Lower lobe of right lung (tissue), 2 donors: Measurements from ENCODE around the gene PKHD1. TPM values are rescaled to one million over a fixed set of nuclear protein-coding genes. Genes with fewer than 3 reads are reported as not detected.

Source experiments
- ATAC-seq, 2 donors: fragments of 200-7000 bp; cut with Tn5 transposase; one replicate each; pipeline ENCODE4 v1.9.1; 2020 to 2022; ENCODE audit warnings: mild to moderate bottlenecking in 2 of 2, moderate library complexity in 2 of 2
- DNase-seq: peaks from one replicate; pipeline ENCODE4 v3.0.0-alpha.2; 2020
- H3K27ac ChIP-seq: fragments of 200-600 bp; one replicate; pipeline ENCODE4 v1.8.0; 2022
- H3K27me3 ChIP-seq: fragments of 200-600 bp; one replicate; pipeline ENCODE4 v1.8.0; 2022; ENCODE audit warnings: low read depth
- H3K36me3 ChIP-seq: fragments of 200-600 bp; one replicate; pipeline ENCODE4 v1.8.0; 2022; ENCODE audit warnings: mild to moderate bottlenecking
- H3K4me1 ChIP-seq: fragments of 200-600 bp; one replicate; pipeline ENCODE4 v1.8.0; 2022
- H3K4me3 ChIP-seq: fragments of 200-600 bp; one replicate; pipeline ENCODE4 v1.8.0; 2022; ENCODE audit warnings: mild to moderate bottlenecking
- H3K9me3 ChIP-seq: fragments of 200-600 bp; one replicate; pipeline ENCODE4 v1.8.0; 2022
- CTCF ChIP-seq: fragments of 200-600 bp; IDR thresholded peaks from one replicate; pipeline ENCODE4 v1.8.0; 2022; ENCODE audit warnings: antibody characterized with exemption, mild to moderate bottlenecking
- intact Hi-C: fragments of 100-400 bp; cut with DNase I; formaldehyde crosslinking; loops from one replicate; pipeline ENCODE4 v1.11.0; 2022
- total RNA-seq: library from RNA; stranded (reverse); fragmentation: NEBNext Ultra II Directional; extraction: Animal tissue kit (Norgen Biotek cat#: 25700); gene quantifications from one replicate; pipeline ENCODE4 v1.2.1, GENCODE V29; 2021
- donor health status: DM: no; HTN: yes; CAD: no; lungs with severe emphysema.

Gene PKHD1
- total RNA-seq, 1 donor from 2014 or later: 0.09 TPM

- no peaks in the 10 kb centered on the region for H3K36me3 ChIP-seq
- H3K27ac ChIP-seq: no peak overlapping the region
- H3K27me3 ChIP-seq: no peaks in the 10 kb centered on the region
- DNase-seq: no peak
- no peaks in the 10 kb centered on the region for H3K9me3 ChIP-seq
- ATAC-seq: no peak
- intact Hi-C loops: no loop called here
- TF ChIP-seq CTCF: no peak
- no peaks in the 10 kb centered on the region for H3K4me1 ChIP-seq
- H3K4me3 ChIP-seq: no peak overlapping the region
Measured at GRCh38 chr6:51768087-51768486, 319.3 kb downstream of the PKHD1 start.

DNA sequence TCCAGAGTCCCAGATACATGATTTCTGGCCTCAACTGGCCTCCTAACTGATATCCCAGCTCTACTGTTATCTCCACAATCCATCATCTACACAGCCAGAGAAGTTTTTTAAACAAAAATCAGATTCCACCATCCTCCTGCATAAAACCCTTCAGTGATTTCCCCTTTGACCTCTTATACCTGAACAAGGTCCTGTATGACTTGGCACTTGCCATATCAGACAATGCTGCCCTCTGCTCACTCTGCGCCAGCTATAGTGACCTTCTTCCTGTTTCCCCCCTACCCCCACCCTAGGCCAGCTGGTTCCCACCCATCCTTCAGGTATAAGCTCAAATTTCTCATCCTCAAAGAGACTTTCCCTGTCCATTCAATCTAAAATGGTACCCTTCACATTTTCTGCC, 322.2 kb downstream of the PKHD1 start:
- H3K4me3 ChIP-seq: no peak overlapping the region
- no peaks in the 10 kb centered on the region for H3K27me3 ChIP-seq
- ATAC-seq: no peak
- intact Hi-C loops: no loop called here
- DNase-seq: no peak
- no peaks in the 10 kb centered on the region for H3K4me1 ChIP-seq
- no peaks in the 10 kb centered on the region for H3K36me3 ChIP-seq
- no peak overlapping the region for H3K27ac ChIP-seq
- TF ChIP-seq CTCF: no peak
- H3K9me3 ChIP-seq: no peaks in the 10 kb centered on the region

DNA sequence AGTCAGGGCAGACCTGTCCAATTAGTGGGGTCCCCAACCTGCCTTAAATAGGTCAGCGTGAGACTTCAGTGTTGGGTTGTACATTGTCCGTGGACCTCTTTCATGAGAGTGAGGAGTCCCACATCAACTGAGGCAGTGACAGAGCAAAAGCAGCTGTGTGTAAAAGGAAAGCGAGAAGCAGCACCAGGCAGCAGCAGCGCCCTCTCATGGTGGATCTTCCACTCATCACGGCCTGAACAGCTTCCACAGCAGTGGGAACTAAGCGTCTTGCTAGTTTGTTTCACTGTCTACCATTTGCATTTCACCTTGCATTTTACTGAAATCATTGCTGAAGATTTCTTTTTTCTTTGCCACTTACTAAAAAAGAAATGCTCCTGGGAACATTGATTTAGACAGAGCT, 333.8 kb downstream of the PKHD1 start:
- peak; percentile 38 for TF ChIP-seq CTCF
- intact Hi-C loops: no loop called here
- ATAC-seq (peak; percentile 50 to 58), DNase-seq (peak; percentile 43)
- H3K36me3 ChIP-seq: no peaks in the 10 kb centered on the region
- H3K27me3 ChIP-seq: no peaks in the 10 kb centered on the region
- H3K9me3 ChIP-seq: no peaks in the 10 kb centered on the region
- H3K27ac ChIP-seq: no peak overlapping the region
- H3K4me3 ChIP-seq: no peak overlapping the region
- H3K4me1 ChIP-seq: no peaks in the 10 kb centered on the region

- no peak for DNase-seq
- Histone ChIP-seq H3K4me1 (no peaks in the 10 kb centered on the region), H3K27ac (no peak overlapping the region), H3K36me3 (no peaks in the 10 kb centered on the region), H3K27me3 (no peaks in the 10 kb centered on the region), H3K4me3 (no peak overlapping the region), H3K9me3 (no peaks in the 10 kb centered on the region)
- intact Hi-C loops: no loop called here
- no peak for ATAC-seq
- TF ChIP-seq CTCF: no peak
Measured at GRCh38 chr6:51743999-51744398, 343.4 kb downstream of the PKHD1 start.

DNA sequence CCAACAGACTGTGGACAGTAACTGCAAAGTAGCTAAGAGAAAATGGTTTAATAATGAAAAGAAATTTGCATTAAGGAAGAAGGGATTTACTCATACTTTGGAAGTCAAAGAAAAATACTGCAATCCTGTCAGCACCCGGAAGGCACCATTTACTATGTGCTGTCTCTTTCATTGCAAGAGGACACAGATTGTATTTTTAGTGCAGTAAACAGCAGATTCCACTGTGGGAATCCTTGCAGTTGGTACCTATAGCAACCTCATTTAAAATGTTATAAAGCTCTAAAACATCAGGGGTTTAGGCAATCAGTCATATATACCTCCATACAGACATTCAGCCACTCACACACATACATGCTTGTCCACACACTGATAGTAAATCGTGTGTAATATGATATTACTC, 346.8 kb downstream of the PKHD1 start:
- no peak for DNase-seq

More for the DNA sequence above, 346.8 kb downstream of the PKHD1 start:
- H3K4me1 ChIP-seq: no peaks in the 10 kb centered on the region
- H3K4me3 ChIP-seq: no peak overlapping the region
- TF ChIP-seq CTCF: no peak
- intact Hi-C loops: no loop called here
- H3K27ac ChIP-seq: no peak overlapping the region
- no peaks in the 10 kb centered on the region for H3K27me3 ChIP-seq
- no peak for ATAC-seq
- no peaks in the 10 kb centered on the region for H3K9me3 ChIP-seq
- no peaks in the 10 kb centered on the region for H3K36me3 ChIP-seq
